Measurements from ENCODE around the gene ADGRD1.

ADGRD1 gene

GRCh38 chr12:131137009-131137835, 183.5 kb downstream of the ADGRD1 start:
- DNase-seq (ENCODE audit: low spot score), result no peak

- DNase-seq (ENCODE audit: low spot score), result no peak
Measured at GRCh38 chr12:131137836-131138637, 184.3 kb downstream of the ADGRD1 start.

DNA sequence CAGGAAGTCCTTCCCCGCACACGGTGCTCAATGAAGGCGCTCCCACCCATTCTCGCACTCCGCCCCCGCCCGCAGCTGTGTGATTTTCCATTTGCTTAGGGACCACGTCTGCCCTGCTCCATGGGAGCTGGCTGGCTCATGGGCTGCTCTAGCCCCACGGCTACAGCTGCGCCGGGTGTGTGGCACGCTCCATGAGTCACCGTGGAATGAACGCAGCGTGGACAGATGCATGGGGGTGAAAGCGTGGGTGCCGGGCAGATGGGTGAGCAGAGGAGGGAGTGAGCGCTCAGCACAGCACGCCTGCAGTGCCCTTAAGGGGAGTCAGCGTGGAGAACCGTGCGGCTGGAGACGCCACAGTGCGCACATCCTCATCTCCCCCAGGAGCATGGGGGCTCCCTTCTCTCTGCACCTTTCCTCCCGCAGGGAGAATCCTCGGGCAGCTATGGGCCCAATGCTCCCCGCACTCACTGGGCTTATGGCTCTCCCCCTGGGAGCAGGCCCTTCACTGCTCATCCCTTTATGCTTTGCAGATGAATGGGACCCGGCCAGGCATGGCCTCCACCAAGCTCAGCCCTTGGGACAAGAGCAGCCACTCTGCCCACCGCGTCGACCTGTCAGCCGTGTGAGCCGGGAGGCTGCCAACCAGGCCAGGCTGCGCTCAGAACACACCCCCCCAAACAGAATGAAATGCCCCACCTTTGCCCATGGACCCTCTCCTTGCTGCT, 185.1 kb downstream of the ADGRD1 start:
- no peak for DNase-seq (ENCODE audit: low spot score)

DNA sequence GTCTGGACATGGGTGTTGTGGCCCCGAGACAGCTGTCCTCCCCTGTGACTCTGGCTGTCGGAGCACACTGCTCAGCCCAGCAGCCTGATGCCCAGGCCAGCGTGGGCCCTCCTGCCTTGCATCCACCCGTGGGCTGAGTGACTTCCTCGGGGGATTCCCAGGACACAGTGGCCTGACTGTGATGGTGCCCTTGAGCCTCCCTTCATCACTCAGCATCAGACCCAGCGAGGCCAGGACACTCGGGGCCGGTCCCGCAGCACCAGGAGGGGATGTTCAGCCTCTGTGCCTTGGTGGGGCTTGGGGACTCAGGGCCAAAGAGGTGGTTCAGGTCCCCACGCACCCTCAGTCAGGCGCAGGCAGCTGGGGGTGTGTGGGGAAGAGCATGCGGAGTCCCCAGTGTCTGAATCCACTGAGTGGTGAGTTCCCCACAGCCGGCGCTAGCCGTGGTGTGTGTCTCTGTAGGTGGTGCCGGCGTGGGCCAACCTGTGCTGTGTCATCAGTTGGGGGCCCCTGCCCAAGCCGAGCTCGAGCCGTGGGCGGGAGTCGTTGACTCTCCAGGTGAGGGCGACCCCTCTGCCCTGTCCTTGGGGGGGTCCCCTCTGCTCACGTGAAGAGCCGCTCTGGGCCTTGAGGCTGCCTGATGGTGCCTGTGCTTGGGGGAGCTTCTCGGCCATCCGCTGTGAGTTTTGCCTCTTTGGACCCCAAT, 185.8 kb downstream of the ADGRD1 start:
- DNase-seq (ENCODE audit: low spot score), result no peak

DNA sequence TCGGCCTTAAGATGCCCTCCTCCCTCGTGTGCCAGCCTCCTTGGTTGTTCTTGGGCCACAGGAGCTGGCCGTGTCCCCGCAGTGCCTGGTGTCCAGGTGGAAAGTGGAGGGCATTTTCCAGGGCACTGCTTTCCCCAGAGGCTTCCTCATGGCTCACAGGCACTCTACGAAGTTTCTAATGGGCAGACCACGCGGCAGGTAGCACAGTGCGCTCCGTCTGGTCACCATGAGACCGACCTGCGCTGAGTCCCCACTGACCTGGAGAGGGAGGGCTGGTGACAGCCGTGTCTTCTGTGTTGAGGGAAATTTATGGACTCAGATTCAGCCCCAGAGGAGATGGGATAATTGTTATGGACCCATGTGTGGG, 186.3 kb downstream of the ADGRD1 start:
- DNase-seq (ENCODE audit: low spot score), result no peak

- DNase-seq (ENCODE audit: low spot score), result no peak
Measured at GRCh38 chr12:131140697-131141096, 187.0 kb downstream of the ADGRD1 start.

GRCh38 chr12:131141514-131141913, 187.8 kb downstream of the ADGRD1 start:
- no peak for DNase-seq (ENCODE audit: low spot score)

- DNase-seq (ENCODE audit: low spot score), result no peak
Measured at GRCh38 chr12:131142891-131143657, 189.4 kb downstream of the ADGRD1 start.

DNA sequence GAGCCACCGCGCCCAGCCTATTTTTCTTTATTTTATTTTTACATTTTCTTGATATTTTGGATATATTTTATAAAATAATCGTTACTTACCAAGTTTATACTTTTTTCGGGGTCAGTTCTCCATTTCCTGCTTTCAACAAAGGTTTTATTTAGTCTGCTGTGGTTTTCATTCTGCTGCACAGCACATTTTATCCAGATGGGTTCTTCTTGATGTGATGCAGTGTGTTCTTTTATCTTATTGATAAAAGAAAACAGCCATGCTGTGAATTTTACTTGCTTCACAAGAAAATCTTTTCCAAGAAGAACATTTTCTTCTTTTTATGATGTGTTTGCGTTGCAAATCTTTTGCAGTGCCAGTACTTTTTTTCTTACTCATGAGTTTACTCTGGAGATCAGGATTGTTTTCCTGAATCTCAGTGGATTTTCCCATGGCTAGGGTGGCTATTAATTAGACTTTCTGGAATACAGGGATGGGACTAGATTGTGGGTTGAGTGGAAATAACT, 192.5 kb downstream of the ADGRD1 start:
- no peak for DNase-seq (ENCODE audit: low spot score)

GRCh38 chr12:131147293-131147692, 193.6 kb downstream of the ADGRD1 start:
- DNase-seq (ENCODE audit: low spot score), result no peak

DNA sequence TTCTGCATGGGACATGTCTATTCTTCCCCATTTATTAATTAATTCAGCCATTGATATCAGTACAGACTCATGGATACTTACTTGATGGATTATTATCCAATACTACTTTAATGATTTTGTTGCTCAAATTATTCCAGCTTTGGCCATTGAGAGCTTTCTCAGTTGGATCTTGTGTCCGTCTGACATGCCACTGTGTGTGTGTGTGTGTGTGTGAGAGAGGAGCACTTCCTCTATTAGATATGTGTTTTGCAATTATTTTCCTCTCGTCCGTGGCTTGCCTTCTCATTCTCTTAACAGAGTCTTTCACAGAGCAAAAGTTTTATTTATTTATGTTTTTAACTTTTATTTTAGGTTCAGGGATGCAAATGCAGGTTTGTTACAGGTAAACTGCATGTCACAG, 194.2 kb downstream of the ADGRD1 start:
- DNase-seq (ENCODE audit: low spot score), result no peak

DNA sequence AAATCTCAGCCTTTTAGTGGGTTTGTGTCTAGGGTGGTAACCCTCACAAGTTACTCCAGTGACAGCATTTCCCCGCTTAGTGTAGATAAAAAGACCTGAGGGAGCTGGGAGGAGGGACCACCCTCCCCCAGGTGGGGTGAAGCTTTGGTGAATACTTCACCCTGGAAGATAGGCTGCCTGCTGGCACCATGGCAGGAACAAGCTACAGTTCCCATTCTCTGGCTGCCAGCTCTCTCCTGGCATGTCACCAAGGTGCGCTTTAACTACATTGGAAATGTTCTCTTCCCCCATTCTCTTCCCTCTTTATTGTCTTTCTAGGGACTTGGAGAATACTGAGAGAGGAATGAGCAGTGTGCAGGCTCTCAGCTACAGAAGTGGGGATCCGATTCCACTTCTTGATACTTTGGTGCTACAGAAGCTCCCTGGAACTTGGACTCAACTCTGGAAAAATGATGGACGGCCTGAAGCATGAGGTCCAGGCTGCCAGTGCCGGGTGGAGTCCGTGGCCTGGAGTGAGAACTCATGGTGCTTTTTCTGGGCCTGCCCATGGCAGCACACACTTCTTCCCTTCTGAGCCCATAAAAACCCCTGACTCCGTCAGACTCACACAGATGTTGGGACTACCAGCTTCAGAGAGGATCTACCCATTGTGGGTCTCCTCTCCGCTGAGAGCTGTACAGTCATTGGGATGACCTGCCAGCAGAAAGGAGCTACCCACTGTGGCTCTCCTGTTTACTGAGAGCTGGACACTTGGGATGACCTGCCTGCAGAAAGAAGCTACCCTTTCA, 198.0 kb downstream of the ADGRD1 start:
- DNase-seq (ENCODE audit: low spot score), result no peak

DNA sequence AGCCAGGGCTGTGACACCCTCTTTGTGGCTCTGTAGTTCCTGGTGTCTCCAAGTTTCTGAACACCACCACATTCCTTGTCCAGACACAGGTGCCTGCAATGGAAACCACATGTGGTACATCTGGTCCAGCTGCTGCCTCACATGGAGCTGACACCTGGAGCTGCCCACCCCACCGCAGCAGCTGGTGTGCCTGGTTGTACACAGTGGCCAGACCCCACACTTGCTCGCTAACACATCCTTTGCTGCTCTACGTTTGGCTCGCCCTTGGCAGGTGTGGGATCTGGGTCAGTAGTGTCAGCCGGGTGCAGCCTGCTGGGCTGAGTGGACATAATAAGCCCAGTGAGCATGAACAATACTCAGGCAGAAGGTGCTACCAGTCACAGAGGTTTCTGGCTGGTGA, 198.9 kb downstream of the ADGRD1 start:
- no peak for DNase-seq (ENCODE audit: low spot score)

DNA sequence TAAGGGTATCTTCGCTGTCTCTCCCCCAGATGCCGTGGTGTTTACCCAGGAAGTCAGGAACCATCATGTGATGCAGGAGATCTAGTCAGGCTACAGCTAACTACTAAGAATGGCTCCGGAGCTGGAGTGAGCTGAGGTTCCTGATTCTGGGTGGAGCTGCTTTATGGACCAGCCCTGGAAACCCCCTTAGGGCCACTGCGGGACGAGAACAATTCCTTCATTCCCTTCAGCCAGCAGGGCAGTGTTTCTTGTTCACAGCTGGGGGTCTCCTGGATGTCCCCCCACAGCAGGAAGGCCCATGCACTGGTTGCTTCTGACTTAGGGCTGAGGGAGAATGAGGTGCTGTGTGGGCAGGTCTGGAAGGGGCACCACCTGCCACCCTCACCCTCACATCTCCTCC, 199.3 kb downstream of the ADGRD1 start:
- no peak for DNase-seq (ENCODE audit: low spot score)

GRCh38 chr12:131153956-131154355, 200.2 kb downstream of the ADGRD1 start:
- no peak for DNase-seq (ENCODE audit: low spot score)

DNA sequence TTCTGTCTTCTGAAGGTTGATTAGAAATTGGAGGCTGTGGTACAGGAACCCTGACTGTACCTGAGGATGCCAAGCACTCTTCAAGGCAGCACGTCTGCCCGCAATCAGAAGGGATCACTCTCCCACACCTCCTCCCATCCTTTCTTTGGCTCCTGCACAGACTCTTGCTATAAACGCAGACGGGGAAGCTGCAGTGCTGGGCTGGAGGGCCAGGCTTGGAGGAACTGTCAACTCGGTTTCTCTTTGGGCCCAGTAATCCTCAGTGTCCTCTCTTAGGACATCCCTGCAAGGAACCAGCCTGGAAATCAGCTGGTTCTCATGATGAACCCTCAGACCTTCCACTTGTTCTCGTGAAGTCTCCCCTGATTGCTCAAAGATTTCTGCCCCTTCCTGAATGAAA, 201.4 kb downstream of the ADGRD1 start:
- DNase-seq (ENCODE audit: low spot score), result no peak

DNA sequence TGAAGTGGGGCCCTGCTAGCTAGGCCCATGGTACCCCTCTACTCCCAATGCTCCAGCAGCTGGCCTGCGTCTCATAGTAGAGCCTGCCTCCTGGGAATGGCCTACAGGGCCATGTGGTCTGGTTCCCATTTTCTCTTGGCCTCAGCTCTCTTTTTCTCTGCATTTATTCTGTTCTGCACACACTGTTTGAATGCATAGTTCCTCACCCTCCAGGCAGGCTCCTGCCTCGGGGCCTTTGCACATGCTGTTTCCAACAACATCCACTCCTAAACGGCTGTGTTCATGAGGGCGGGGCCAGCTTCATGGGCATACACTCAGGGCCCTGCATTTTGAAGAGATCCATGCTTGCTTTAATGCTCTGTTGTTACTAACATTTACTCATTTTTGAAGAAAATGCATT, 204.0 kb downstream of the ADGRD1 start:
- DNase-seq (ENCODE audit: low spot score), result no peak

DNA sequence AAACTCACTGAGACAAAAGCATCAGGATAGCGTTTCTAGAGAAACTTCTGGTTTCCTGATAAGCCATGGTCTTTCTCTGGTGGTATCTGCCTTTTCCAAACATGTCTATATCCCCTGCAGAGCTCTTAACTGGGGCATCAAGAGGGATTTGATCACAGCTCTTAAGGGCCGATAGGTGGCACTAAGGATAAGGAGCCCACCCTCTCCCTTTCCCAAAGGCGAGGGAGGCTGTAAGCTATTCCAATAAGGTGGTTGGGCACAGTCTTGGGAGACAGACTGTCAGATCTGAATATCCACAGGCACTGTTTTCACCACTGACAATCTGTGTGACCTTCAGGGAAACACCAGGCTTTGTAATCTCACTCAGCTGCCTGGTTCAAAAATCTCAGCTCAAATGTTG, 206.0 kb downstream of the ADGRD1 start:
- no peak for DNase-seq (ENCODE audit: low spot score)

GRCh38 chr12:131162113-131162512, 208.4 kb downstream of the ADGRD1 start:
- no peak for DNase-seq (ENCODE audit: low spot score)

DNA sequence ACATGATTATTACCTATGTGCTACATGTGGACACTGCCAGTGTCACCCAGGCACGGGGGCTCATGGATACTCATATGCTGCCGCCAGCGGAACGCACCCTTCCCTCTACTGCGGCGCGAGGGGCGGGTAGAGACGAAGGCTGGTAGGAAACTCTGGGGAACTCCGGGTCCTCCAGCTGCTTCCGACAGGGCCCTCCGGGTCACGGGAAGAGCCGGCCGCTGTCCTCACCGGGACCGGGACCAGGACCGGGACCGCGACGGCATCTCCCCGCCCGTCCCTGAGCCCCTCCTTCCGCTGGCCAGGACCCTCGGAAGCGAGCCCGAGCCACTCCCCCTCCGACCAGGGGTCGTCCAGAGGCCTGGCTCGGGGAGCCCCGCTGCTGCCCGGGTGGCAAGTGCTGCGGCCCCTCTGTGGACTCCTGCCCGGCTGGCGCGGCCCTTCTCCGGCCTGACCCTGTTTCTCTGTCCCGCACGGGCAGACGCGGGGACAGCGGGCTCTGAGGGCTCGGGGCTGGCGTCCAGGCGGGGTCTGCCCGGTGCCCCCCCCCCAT, 209.6 kb downstream of the ADGRD1 start:
- no peak for DNase-seq (ENCODE audit: low spot score)
